ENCODE data around the gene UNC13B.

DNA sequence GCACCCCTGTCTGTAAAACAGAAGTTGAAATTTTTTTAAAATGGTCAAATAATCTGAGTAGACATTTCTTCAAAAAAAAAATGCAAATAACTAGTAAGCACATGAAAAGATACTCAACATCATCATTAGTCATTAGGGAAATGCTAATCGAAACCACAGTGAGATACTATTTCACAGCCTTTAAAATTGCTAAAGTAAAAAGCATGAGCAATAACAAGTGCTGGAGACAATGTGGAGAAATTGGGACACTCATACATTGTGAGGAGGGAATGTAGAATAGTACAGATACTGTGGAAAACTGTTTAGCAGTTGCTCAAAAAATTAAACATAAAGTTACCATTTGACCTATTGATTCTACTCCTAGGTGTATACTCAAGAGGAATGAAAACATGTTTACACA is 269.7 kb downstream of the UNC13B start:
- TF ChIP-seq POLR2A (IDR thresholded peaks at IDR 0.05; ENCODE audit: low read depth, low read length) (no peak), POLR2AphosphoS5 (IDR thresholded peaks at IDR 0.05; ENCODE audit: low read depth, low read length) (no peak), TAF1 (IDR thresholded peaks at IDR 0.05; ENCODE audit: borderline replicate concordance, low read depth, low read length) (no peak)

Data from GM12892 (cell line).